IPS DF 19.7 (cell line): ENCODE data around the gene MRPS34.

Experiments
- DNase-seq: peaks from one replicate; pipeline ENCODE4 v3.0.0-alpha.2; 2013; ENCODE audit warnings: low read depth, low spot score

Gene MRPS34

DNA sequence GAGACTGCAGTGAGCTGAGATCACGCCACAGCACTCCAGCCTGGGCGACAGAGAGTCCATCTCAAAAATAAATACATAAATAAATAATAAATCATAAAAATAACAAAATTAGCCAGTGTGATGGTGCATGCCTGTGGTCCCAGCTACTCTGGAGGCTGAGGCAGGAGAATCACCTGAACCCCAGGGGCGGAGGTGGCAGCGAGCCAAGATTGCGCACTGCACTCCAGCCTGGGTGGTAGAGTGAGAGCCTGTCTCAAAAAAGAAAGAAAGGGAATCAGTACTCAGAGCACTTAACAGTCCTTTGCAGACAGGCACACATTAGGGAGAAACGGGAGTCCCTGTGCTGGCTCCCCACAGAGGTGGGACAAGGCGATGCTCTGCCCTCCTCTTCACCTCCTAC lies 41.9 kb downstream of the MRPS34 start:
- DNase-seq = no peak

DNA sequence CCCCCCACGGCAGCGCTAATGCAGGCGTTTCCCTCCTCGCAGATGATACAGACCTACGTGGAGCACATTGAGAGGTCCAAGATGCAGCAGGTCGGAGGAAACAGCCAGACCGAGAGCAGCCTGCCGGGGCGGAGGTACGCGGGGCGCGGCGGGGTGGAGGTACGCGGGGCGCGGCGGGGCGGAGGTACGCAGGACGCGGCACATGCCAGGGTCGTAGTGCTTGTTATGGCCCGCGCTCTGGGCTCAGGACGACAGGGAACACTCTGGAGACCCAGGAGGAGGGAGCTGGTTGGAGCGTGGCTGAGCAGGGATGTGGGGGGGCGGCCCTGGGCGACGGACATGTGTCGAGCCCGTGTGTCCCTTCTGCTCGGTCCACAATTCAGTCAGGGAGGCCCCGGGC lies 43.5 kb downstream of the MRPS34 start:
- no peak for DNase-seq

DNA sequence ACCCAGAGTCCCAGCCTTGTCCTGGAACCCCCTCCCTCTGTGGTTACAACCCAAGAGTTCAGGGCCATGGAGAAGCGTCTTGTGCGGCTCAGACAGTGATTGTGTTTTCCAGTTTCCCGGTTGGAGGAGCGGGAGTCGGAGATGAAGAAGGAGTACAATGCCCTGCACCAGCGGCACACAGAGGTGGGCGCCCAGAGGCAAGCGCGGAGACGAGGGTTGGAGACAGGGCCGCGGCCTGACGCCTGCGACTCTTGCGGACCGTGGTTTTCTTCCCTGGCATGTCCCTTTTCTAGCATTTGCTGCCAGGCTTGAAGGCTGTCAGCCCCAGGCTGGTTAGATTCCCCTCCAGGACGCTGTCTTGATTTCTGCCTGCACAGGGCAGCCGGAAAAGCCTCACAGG lies 43.9 kb downstream of the MRPS34 start:
- no peak for DNase-seq

DNA sequence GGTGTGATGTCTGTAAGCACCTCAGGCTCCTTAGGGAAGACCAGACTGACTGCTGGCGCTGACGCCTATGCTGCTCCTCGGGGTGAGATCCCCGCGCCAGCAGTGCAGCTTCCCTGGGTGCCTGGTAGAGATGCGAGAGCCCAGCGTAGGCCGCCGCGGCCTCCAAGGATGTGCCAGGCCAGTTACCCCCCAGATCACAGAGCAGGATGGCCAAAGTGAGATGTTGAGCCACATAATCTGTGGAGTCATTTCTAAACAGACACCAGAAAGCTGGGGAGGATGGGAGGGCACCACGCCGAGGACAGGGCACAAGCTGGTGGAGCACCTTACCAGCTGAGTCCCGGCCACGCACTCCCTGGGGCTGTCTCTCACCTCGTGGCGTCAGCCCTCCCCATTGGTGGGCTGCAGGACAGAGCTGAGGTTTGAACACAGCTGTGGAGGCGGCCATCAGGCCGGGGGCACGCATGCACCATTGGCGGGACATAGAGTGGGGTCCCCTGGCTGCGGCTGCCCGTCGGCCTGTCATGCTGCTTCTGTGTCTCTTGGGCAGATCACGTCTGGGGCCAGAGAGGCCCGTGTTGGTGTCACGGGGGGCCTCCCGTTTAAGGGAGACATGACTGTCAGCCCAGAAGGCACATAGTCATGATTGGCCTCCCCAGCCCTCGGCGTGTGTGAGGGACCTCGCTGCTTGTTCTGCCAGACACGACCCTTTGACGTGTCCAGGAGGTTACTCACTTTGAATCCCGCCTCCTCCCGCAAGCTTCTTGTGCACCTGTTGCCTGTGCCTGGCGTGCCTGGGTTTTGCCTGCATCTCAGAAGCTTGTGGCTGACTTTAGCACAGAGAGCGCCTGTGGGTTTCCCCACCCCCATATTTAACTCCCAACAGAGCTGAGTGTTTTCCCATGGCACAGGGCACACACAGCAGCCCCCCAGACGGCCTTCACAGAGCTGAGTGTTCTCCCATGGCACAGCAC lies 45.0 kb downstream of the MRPS34 start:
- DNase-seq = no peak

DNA sequence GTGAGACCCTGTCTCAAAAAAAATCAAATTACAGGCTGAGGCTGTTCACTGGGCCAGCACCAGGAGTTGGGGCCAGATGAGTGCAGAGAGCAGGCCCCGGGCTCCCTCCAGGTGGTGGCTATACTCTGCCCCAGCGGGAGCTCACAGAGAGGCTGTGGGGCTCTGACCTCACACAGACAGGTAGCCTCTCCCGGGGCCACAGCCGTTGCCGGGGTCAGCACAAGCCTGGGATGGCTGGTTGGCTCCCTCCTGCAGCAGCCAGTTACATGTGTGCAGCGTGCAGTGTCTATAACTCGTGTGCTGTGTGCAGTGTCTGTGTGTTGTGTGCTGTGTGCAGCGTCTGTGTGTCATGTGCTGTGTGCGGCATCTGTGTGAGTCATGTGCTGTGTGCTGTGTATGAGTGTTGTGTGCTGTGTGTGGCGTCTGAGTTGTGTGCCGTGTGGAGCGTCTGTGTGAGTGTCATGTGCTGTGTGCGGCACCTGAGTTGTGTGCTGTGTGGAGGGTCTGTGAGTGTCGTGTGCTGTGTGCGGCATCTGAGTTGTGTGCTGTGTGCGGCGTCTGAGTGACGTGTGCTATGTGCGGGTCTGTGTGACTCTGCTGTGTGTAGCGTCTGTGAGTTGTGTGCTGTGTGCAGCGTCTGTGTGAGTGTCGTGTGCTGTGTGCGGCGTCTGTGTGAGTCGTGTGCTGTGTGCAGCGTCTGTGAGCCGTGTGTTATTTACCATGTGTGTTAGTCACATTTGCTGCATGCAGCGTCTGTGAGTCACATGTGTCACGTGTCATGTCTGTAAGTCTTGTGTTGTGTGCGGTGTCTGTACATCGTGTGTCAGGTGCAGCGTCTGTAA lies 46.1 kb downstream of the MRPS34 start:
- no peak for DNase-seq

DNA sequence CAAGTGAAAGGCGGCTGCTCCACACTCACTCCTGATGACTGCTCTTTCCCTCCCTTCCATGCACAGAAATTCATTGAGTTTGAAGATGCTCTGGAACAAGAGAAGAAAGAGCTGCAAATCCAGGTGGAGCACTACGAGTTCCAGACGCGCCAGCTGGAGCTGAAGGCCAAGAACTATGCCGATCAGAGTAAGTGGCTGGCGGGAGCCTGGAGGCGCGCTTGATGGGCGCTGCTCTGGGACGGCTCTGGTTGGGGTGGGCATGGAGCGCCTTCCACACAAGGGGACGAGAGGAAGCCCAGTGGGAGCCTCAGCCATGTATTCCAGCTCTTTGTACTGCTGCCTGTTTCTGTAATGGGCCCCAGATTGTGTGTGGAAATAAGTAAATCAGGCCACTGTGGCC lies 48.4 kb downstream of the MRPS34 start:
- no peak for DNase-seq

DNA sequence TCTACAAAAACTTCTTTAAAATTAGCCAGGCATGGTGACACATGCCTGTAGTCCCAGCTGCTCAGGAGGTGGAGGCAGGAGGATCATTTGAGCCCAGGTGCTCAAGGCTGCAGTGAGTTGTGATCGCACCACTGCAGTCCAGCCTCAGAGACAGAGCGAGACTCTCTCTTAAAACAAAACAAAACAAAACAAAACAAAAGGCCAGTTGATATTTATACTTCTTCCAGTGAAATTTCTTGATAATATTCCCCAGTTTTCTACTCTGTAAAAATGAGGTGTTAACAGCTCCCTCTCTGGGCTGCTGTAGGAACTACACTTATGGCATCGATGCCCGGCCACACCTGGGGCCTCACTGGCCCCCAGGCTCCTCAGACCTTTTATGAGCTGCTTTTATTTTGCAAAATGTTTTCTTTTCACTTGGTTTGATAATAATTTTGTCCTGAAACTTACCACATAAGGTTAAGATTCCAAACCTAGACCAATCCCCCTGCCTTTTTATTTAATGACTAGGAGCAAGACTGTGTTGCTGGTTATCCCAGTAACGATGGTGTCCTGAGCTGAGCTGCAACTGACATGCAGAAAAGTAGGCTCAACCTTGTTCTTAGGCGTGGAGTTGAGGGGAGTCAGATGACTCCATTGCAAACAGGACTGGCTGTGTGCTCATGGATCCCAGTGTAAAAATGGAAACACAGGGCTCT lies 49.3 kb downstream of the MRPS34 start:
- DNase-seq = no peak
